Bronchial epithelial cell (primary cell): Measurements from ENCODE around the gene AMZ2. TPM values are rescaled to one million over a fixed set of nuclear protein-coding genes. Genes with fewer than 3 reads are reported as not detected.

Experiments
- DNase-seq: peaks from one replicate; pipeline ENCODE4 v3.0.0-alpha.2; 2010; ENCODE audit warnings: low read depth
- FAIRE-seq: peaks from 2 replicates; lab custom pipeline; 2011; peaks lifted over from hg19 to GRCh38; lab: Jason Lieb, UNC
- H3K27me3 ChIP-seq: 2 replicates; pipeline ENCODE4 v1.5.1; 2011; ENCODE audit warnings: low read length; ENCODE audit not compliant: control insufficient read depth, insufficient read depth
- H3K36me3 ChIP-seq: 2 replicates; pipeline ENCODE4 v1.5.1; 2011; ENCODE audit warnings: low read length; ENCODE audit not compliant: control insufficient read depth, insufficient read depth
- H3K4me3 ChIP-seq: 2 replicates; pipeline ENCODE4 v1.5.1; 2011; ENCODE audit warnings: mild to moderate bottlenecking, low read depth, low read length, control low read depth
- CTCF ChIP-seq: IDR thresholded peaks from 2 replicates; pipeline ENCODE4 v1.5.1; 2011; ENCODE audit warnings: mild to moderate bottlenecking, moderate library complexity, low read length, control low read depth, inconsistent platforms; ENCODE audit not compliant: insufficient read depth, severe bottlenecking
- total RNA-seq: library from RNA; depleted of rRNA; stranded (reverse); fragments of >200 nt; gene quantifications from 2 replicates; pipeline ENCODE4 v1.2.1, GENCODE V29; 2014

AMZ2 gene
- total RNA-seq, 1 donor from 2014 or later: 107 TPM

DNA sequence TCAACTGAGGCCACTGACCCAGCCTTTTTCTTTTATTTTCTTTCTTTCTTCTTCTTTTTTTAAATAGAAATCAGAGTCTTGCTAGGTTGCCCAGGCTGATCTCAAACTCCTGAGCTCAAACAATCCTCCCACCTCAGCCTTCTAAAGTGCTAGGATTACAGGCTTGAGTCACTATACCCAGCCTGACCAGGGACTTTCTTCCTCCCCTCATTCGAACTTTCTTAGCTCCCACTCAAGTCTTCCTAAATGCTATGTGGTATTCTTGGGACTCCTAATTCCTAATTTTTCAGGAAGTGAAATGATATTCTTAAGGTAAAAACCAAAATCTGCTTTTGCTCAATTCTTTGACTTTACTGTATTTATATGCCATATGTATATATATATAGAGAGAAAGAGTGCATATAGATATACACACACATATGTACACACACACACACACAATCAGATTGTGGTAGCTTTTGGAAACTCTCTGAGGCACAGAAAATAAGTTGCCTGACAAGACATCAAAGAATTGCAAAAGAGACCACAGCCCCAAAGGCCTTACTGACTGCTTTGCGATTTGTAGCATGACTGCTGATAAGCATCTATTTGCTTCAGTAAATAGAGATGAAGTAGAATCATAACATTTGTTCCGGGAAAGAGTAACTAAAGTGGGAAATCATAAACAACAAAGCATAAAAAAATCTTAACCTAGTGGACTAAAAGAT, 9.5 kb upstream of the AMZ2 start:
- FAIRE-seq: no peak

DNA sequence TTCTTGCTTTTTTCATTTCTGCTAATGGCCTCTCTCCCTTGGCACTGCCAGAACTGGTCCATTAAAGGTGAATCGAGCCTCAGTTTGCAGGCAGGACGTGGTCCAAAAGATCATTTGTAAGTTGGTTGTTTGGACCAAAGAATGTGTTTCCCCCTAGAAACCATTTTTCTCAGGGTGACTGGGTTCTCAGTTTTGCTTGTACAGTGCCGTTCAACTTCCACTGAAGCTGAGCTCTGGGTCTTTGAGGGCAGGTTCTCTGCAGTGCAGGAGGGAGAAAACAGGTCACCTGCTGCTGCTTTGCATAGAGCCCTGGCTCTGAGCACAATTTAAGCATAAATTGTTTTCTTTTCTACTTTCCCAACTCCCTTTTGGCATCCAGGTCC, 9.0 kb upstream of the AMZ2 start:
- Histone ChIP-seq H3K4me3 (no peak overlapping the region), H3K36me3 (no peaks in the 10 kb centered on the region), H3K27me3 (no peaks in the 10 kb centered on the region)
- DNase-seq (no peak), FAIRE-seq (no peak)
- no peak for TF ChIP-seq CTCF

More for the DNA sequence above, 9.5 kb upstream of the AMZ2 start:
- no peak for TF ChIP-seq CTCF
- H3K27me3 ChIP-seq: no peaks in the 10 kb centered on the region
- H3K36me3 ChIP-seq: no peaks in the 10 kb centered on the region
- H3K4me3 ChIP-seq: no peak overlapping the region
- no peak for DNase-seq

DNA sequence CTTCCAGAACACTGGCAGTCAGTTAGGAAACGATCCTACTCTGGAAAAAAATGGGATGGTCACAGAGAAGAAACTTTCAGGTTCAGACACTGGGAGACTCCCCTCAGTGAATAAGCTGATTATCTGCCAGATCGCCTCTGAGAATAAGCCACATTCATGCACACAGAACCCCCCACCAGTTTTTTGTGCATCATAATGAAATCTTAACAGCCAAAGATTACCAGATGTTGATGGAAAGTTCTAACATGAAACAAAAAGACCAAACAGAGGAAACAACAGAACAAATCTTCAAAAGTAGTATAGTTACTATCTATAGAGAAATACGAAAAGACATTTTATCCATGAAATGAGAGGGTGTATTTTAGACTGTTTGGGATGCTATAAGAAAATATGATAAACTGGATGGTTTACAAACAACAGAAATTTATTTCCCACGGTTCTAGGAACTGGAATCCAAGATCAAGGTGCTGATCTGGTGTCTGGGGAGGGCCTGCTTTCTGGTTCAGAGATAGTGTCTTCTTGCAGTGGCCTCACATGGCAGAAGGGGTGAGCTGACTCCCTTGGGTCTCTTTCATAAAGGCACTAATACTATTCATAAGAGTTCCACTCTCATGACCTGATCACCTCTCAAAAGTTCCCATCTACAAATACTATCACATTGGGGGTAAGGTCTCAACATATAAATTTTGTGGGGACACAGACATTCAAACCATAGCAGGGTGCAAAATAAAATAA, 8.0 kb upstream of the AMZ2 start:
- H3K27me3 ChIP-seq: no peaks in the 10 kb centered on the region
- TF ChIP-seq CTCF: no peak

DNA sequence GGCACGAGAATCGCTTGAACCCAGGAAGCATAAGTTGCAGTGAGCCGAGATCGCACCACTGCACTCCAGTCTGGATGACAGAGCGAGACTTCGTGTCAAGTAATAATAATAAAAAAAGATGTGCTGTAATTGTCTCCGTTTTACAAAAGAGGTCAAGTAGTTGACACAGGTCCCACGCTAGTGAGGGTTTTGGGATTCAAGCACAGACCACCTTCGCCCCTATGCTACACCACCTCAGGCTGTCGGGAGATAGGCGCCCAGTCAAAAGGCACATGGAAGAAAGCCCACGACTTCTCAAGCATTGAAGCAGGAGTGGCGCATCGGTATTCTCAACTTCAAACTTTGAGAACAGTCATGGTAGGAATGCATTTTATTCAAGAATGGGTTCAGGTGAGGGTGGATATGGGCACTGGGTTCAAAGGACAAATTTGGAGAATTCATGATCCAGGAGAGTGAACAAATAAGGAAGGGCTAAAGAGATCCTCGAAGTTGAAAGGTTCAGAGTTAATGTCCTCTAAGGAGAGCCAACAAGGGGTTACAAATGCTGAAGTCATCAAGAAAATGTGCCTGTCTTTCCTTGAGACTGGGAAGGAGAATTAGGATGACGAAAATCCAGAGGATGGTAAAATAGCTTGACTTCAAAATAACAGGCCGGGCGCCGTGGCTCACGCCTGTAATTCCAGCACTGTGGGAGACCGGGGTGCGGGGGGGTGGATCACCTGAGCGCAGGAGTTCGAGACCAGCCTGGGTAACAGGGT, 1.4 kb upstream of the AMZ2 start:
- H3K36me3 ChIP-seq: peaks cover 4% of the 10 kb centered on the region
- no peak for FAIRE-seq
- no peak for DNase-seq
- no peaks in the 10 kb centered on the region for H3K27me3 ChIP-seq
- no peak overlapping the region for H3K4me3 ChIP-seq
- no peak for TF ChIP-seq CTCF

More for the DNA sequence above, 8.0 kb upstream of the AMZ2 start:
- no peak for DNase-seq
- FAIRE-seq: no peak
- no peak overlapping the region for H3K4me3 ChIP-seq
- H3K36me3 ChIP-seq: no peaks in the 10 kb centered on the region

DNA sequence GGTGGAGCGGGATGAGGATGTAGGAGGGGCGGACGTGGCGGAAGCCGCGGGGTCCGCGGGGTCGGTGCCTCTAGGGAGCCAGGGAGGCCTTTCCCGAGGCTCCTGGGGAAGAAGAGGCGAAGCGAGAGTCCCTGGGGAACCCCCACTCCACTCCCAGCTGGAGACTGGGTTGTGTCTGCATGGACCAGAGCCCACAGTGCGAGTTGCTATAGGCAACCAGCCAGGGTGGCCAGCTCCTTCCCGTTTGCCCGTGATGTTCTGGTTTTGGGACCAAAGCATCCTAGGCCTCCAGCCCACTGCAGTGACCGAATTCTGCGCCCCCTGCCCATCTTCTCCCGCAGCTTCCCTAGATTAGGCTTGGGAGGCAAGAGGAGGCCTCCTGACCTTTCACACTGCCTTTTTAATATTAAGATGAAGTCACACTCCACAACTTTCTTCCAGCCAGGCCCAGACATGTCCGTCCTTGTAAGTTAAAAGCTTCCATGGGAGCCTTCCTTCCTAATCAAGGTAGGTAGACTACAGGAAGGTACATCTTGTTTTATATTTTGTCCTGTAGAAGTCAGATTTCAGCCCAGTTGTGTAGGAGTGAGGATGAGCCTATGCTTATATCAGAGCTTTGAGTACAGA, 469 bp downstream of the AMZ2 start:
- DNase-seq (peak; percentile 76), FAIRE-seq (no peak)
- H3K4me3 ChIP-seq: peak overlapping the region; percentile 85
- no peaks in the 10 kb centered on the region for H3K27me3 ChIP-seq
- TF ChIP-seq CTCF: no peak
- peaks cover 4% of the 10 kb centered on the region for H3K36me3 ChIP-seq
